ENCODE results near the gene PLA2G12A. TPM values are rescaled to one million over a fixed set of nuclear protein-coding genes. Genes with fewer than 3 reads are reported as not detected.

Gene PLA2G12A
- total and polyA plus RNA-seq, 2 of the 8 experiments (the other 6 are each of a cell fraction or from before 2014, with no cell fraction given), result 26.6 to 47.2 TPM

- Histone ChIP-seq H2AFZ (ENCODE audit: low read length) (no peak overlapping the region), H3K9ac (replicated peaks in 1 of 4; ENCODE audit: extremely low read depth in 1 of 4, low read depth in 3 of 4, low read length in 3 of 4) (no peak overlapping the region), H3K4ac (replicated peaks; ENCODE audit: insufficient read length, low read depth, low read length) (no peak overlapping the region), H2BK5ac (ENCODE audit: low read depth, low read length) (no peak overlapping the region), H3K79me1 (ENCODE audit: low read depth, low read length) (no peaks in the 10 kb centered on the region), H3K4me1 (replicated peaks in 1 of 4; ENCODE audit: control insufficient read depth in 3 of 4, insufficient read depth in 4 of 4, low read length in 3 of 4) (no peaks in the 10 kb centered on the region), H2AK5ac (ENCODE audit: low read depth, low read length) (no peak overlapping the region), H4K5ac (ENCODE audit: insufficient read length, low read depth, low read length) (no peak overlapping the region), H4K20me1 (replicated peaks in 1 of 2; ENCODE audit: control insufficient read depth in 1 of 2, insufficient read depth in 2 of 2, low read length in 2 of 2) (peaks cover 0 to 1% of the 10 kb centered on the region in 2 experiments), H3K27ac (ENCODE audit: low read depth, low read length) (no peak overlapping the region), H2BK120ac (replicated peaks; ENCODE audit: low read depth, low read length) (no peak overlapping the region), H3K4me3 (ENCODE audit: extremely low read depth in 1 of 4, insufficient read depth in 2 of 4, low read depth in 3 of 4, low read length in 4 of 4) (no peak overlapping the region), H3K14ac (ENCODE audit: insufficient read length) (no peak overlapping the region), H3K23me2 (ENCODE audit: low read depth, low read length) (no peaks in the 10 kb centered on the region), H3K9me3 (ENCODE audit: insufficient read depth in 2 of 2, low read depth in 1 of 2, low read length in 1 of 2) (no peaks in the 10 kb centered on the region), H2BK20ac (ENCODE audit: low read length) (no peak overlapping the region), H4K91ac (replicated peaks; ENCODE audit: insufficient read length, low read length) (no peak overlapping the region), H2BK12ac (ENCODE audit: low read depth, low read length) (no peak overlapping the region), H3K27me3 (replicated peaks in 1 of 4; ENCODE audit: control insufficient read depth in 3 of 4, extremely low read depth in 1 of 4, insufficient read depth in 3 of 4, low read length in 3 of 4) (no peaks in the 10 kb centered on the region), H3K4me2 (ENCODE audit: insufficient read depth in 1 of 2, low read depth in 2 of 2, low read length in 2 of 2) (no peak overlapping the region), H3K56ac (replicated peaks; ENCODE audit: insufficient read length, low read depth, low read length) (no peak overlapping the region), H3K23ac (ENCODE audit: insufficient read length) (no peak overlapping the region), H3K36me3 (ENCODE audit: control insufficient read depth in 2 of 4, insufficient read depth in 4 of 4, low read length in 3 of 4) (peaks cover 4 to 20% (median 10%) of the 10 kb centered on the region in 4 experiments; a peak in 6 of 8 replicates), H2BK15ac (ENCODE audit: low read length) (no peak overlapping the region), H4K8ac (ENCODE audit: extremely low read depth, insufficient read depth, low read length) (no peak overlapping the region), H3K79me2 (ENCODE audit: control insufficient read depth in 1 of 2, insufficient read depth in 2 of 2, low read length in 2 of 2) (no peaks in the 10 kb centered on the region), H3K18ac (ENCODE audit: extremely low read depth, low read length) (no peak overlapping the region)
- ChIA-PET POLR2A (ENCODE audit: partially characterized antibody) (no interaction called here), CTCF (ENCODE audit: partially characterized antibody) (no interaction called here)
- no peak for DNase-seq (ENCODE audit: low read depth in 1 of 2, low spot score in 2 of 2)
- 92% methylated on average over 6 of the region's 6 CpGs; no CpG with 5 or more reads in 1 of the 2 experiments for WGBS, 2 experiments (ENCODE audit: extremely low coverage in 1 of 2, insufficient coverage in 1 of 2, insufficient read length in 1 of 2, insufficient replicate concordance in 2 of 2, low coverage in 1 of 2, low lambda C conversion rate in 2 of 2, missing lambda C conversion rate in 1 of 2)
- no peak for FAIRE-seq
- no peak for TF ChIP-seq KDM1A (IDR thresholded peaks at IDR 0.05; ENCODE audit: borderline replicate concordance, low read length)
- TF ChIP-seq HDAC2 (IDR thresholded peaks at IDR 0.05; ENCODE audit: borderline replicate concordance in 1 of 2, low read depth in 2 of 2, low read length in 2 of 2), result no peak
- no peak for TF ChIP-seq EZH2 (IDR thresholded peaks at IDR 0.05; ENCODE audit: low read depth, low read length, severe bottlenecking)
- no peak for TF ChIP-seq RAD21 (IDR thresholded peaks at IDR 0.05 in 1 of 2, conservative IDR thresholded peaks at IDR 0.05 in 1 of 2; ENCODE audit: low read depth in 2 of 2, low read length in 2 of 2)
- no peak for TF ChIP-seq FOSL1 (IDR thresholded peaks at IDR 0.05; ENCODE audit: insufficient read depth, low read depth, low read length)
- TF ChIP-seq E2F6 (IDR thresholded peaks at IDR 0.05), result no peak
- no peak for TF ChIP-seq JUN (IDR thresholded peaks at IDR 0.05; ENCODE audit: low read depth, low read length)
- TF ChIP-seq SAP30 (IDR thresholded peaks at IDR 0.05; ENCODE audit: insufficient read depth, insufficient replicate concordance, low read length), result no peak
- TF ChIP-seq ATF2 (IDR thresholded peaks at IDR 0.05; ENCODE audit: low read length), result no peak
Measured at GRCh38 chr4:109690690-109691410, 39.0 kb downstream of the PLA2G12A start.
